Measurements from ENCODE around the gene FCHSD2.
"Not testable (repeated sequence)": the region's sequence is repeated elsewhere in the genome, so short reads cannot be mapped to it uniquely, and the experiment has no call there.

DNA sequence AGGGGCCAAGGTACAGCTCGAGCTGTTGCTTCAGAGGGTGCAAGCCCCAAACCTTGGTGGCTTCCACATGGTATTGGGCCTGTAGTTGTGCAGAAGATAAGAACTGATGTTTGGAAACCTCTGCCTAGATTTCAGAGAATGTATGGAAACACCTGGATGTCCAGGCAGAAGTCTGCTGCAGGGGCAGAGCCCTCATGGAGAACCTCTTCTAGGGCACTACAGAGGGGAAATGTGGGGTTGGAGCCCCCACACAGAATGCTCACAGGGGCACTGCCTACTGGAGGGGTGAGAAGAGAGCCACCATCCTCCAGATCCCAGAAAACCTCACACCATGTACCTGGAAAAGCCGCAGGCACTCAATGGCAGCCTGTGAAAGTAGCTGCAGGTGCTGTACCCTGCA is 114.3 kb downstream of the FCHSD2 start:
- TF ChIP-seq, protein P1, sequence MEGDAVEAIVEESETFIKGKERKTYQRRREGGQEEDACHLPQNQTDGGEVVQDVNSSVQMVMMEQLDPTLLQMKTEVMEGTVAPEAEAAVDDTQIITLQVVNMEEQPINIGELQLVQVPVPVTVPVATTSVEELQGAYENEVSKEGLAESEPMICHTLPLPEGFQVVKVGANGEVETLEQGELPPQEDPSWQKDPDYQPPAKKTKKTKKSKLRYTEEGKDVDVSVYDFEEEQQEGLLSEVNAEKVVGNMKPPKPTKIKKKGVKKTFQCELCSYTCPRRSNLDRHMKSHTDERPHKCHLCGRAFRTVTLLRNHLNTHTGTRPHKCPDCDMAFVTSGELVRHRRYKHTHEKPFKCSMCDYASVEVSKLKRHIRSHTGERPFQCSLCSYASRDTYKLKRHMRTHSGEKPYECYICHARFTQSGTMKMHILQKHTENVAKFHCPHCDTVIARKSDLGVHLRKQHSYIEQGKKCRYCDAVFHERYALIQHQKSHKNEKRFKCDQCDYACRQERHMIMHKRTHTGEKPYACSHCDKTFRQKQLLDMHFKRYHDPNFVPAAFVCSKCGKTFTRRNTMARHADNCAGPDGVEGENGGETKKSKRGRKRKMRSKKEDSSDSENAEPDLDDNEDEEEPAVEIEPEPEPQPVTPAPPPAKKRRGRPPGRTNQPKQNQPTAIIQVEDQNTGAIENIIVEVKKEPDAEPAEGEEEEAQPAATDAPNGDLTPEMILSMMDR (IDR thresholded peaks at IDR 0.05): not testable (repeated sequence)
- not testable (repeated sequence) for TF ChIP-seq POLR2AphosphoS5 (IDR thresholded peaks at IDR 0.05)

All from upper lobe of left lung (tissue), 4 donors.